ENCODE measurements around the gene EPB41L1. TPM values are rescaled to one million over a fixed set of nuclear protein-coding genes. Genes with fewer than 3 reads are reported as not detected.

Gene EPB41L1
- total and polyA plus RNA-seq, 2 experiments from 2014 or later: 24.1 to 48.7 TPM

DNA sequence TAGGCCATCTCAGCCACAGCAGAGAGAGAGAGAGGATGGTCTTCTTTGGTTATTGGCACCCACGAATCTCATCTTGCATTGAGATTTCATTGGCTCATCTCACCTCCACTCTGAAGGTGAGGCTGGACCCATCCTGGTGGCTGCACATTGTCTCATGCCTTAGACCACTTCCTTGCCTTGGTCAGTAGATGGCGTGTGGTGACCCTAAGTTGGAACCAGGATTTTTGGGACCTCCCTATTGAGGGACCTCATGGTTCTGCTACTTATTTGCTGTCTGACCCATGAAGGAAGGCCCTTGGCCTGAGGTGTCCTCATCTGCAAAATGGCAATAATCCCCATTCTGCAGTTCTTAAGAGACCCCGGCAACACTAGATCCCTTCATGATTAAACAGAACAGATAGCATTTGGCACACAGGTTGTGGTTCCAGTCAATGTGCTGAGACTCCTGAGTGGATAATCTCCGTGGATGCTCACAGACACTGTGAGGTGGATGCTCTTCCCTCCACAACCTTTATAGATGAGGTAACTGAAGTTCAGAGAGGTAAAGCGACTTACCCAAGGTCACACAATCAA is 60.2 kb downstream of the EPB41L1 start:
- Mint-ChIP-seq H3K27ac (no peak overlapping the region), H3K4me3 (no peak overlapping the region), H3K27me3 (ENCODE audit: insufficient read depth, low read depth, poor library complexity) (no peaks in the 10 kb centered on the region), H3K36me3 (ENCODE audit: low read depth) (0 out of 3 replicates have a peak, but pooled peaks cover 2% of the 10 kb centered on the region), H3K4me1 (peaks cover 9% of the 10 kb centered on the region), H3K9me3 (no peaks in the 10 kb centered on the region)
- Histone ChIP-seq H4K20me1 (replicated peaks; ENCODE audit: insufficient read depth) (no peaks in the 10 kb centered on the region; the same call in 1 of the 2 replicates), H3K4me3 (no peak overlapping the region), H3K79me2 (replicated peaks; ENCODE audit: insufficient read depth) (no peaks in the 10 kb centered on the region), H3K4me1 (ENCODE audit: insufficient read depth) (no peaks in the 10 kb centered on the region), H2AFZ (no peak overlapping the region), H3K4me2 (no peak overlapping the region), H3K9me2 (ENCODE audit: insufficient read depth) (no peaks in the 10 kb centered on the region), H3F3A (replicated peaks; ENCODE audit: low read depth) (no peaks in the 10 kb centered on the region), H3K36me3 (ENCODE audit: insufficient read depth) (no peaks in the 10 kb centered on the region), H3K27ac (ENCODE audit: low read depth) (no peak overlapping the region), H3K27me3 (ENCODE audit: insufficient read depth) (no peaks in the 10 kb centered on the region)
- DNase-seq (ENCODE audit: low spot score) (peak; percentile 80), ATAC-seq (peak; percentile 74)
- TF ChIP-seq JUNB (IDR thresholded peaks at IDR 0.05; ENCODE audit: unreplicated experiment) (no peak), STAT1 (IDR thresholded peaks at IDR 0.05; ENCODE audit: unreplicated experiment) (no peak)
- TF ChIP-seq, protein P1, sequence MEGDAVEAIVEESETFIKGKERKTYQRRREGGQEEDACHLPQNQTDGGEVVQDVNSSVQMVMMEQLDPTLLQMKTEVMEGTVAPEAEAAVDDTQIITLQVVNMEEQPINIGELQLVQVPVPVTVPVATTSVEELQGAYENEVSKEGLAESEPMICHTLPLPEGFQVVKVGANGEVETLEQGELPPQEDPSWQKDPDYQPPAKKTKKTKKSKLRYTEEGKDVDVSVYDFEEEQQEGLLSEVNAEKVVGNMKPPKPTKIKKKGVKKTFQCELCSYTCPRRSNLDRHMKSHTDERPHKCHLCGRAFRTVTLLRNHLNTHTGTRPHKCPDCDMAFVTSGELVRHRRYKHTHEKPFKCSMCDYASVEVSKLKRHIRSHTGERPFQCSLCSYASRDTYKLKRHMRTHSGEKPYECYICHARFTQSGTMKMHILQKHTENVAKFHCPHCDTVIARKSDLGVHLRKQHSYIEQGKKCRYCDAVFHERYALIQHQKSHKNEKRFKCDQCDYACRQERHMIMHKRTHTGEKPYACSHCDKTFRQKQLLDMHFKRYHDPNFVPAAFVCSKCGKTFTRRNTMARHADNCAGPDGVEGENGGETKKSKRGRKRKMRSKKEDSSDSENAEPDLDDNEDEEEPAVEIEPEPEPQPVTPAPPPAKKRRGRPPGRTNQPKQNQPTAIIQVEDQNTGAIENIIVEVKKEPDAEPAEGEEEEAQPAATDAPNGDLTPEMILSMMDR (conservative IDR thresholded peaks at IDR 0.05; ENCODE audit: low read depth in 2 of 2): peak; percentile 72 to 94

GRCh38 chr20:36215778-36216177 is 61.2 kb downstream of the EPB41L1 start:
- Histone ChIP-seq H2AFZ (no peak overlapping the region), H3K79me2 (replicated peaks; ENCODE audit: insufficient read depth) (no peaks in the 10 kb centered on the region), H4K20me1 (replicated peaks; ENCODE audit: insufficient read depth) (no peaks in the 10 kb centered on the region; the same call in 1 of the 2 replicates), H3K27me3 (ENCODE audit: insufficient read depth) (no peaks in the 10 kb centered on the region), H3F3A (replicated peaks; ENCODE audit: low read depth) (no peaks in the 10 kb centered on the region), H3K9me2 (ENCODE audit: insufficient read depth) (no peaks in the 10 kb centered on the region), H3K27ac (ENCODE audit: low read depth) (no peak overlapping the region), H3K4me2 (no peak overlapping the region), H3K4me1 (ENCODE audit: insufficient read depth) (no peaks in the 10 kb centered on the region), H3K4me3 (no peak overlapping the region), H3K36me3 (ENCODE audit: insufficient read depth) (no peaks in the 10 kb centered on the region)
- Mint-ChIP-seq H3K9me3 (no peaks in the 10 kb centered on the region), H3K27ac (no peak overlapping the region), H3K4me3 (no peak overlapping the region), H3K36me3 (ENCODE audit: low read depth) (0 out of 3 replicates have a peak, but pooled peaks cover 2% of the 10 kb centered on the region), H3K4me1 (peaks cover 9% of the 10 kb centered on the region), H3K27me3 (ENCODE audit: insufficient read depth, low read depth, poor library complexity) (no peaks in the 10 kb centered on the region)
- no peak for DNase-seq (ENCODE audit: low spot score)
- TF ChIP-seq ZNF331 (CRISPR knock-in tag; IDR thresholded peaks at IDR 0.05; ENCODE audit: low read depth): no peak
- TF ChIP-seq EZH2 (IDR thresholded peaks at IDR 0.05; ENCODE audit: low read depth, unreplicated experiment): no peak
- no peak for TF ChIP-seq ETS1 (IDR thresholded peaks at IDR 0.05)
- TF ChIP-seq CREB1 (CRISPR knock-in tag; IDR thresholded peaks at IDR 0.05; ENCODE audit: low read depth): no peak
- no peak for TF ChIP-seq STAT1 (IDR thresholded peaks at IDR 0.05; ENCODE audit: unreplicated experiment)
- TF ChIP-seq, protein P1 (conservative IDR thresholded peaks at IDR 0.05; ENCODE audit: low read depth in 2 of 2): no peak
- no peak for TF ChIP-seq EZH2phosphoT487 (IDR thresholded peaks at IDR 0.05; ENCODE audit: unreplicated experiment)
- TF ChIP-seq NANOG (IDR thresholded peaks at IDR 0.05; ENCODE audit: borderline replicate concordance): no peak
- no peak for ATAC-seq
